ENCODE measurements around the gene PNRC2.

- TF ChIP-seq, protein P1, sequence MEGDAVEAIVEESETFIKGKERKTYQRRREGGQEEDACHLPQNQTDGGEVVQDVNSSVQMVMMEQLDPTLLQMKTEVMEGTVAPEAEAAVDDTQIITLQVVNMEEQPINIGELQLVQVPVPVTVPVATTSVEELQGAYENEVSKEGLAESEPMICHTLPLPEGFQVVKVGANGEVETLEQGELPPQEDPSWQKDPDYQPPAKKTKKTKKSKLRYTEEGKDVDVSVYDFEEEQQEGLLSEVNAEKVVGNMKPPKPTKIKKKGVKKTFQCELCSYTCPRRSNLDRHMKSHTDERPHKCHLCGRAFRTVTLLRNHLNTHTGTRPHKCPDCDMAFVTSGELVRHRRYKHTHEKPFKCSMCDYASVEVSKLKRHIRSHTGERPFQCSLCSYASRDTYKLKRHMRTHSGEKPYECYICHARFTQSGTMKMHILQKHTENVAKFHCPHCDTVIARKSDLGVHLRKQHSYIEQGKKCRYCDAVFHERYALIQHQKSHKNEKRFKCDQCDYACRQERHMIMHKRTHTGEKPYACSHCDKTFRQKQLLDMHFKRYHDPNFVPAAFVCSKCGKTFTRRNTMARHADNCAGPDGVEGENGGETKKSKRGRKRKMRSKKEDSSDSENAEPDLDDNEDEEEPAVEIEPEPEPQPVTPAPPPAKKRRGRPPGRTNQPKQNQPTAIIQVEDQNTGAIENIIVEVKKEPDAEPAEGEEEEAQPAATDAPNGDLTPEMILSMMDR (IDR thresholded peaks at IDR 0.05) = no peak
- no peak for TF ChIP-seq POLR2A (IDR thresholded peaks at IDR 0.05)
These were observed 48.9 kb upstream of the PNRC2 start for GRCh38 chr1:23910553-23911246.

All from lower leg skin (tissue), 3 donors.